ENCODE results near the gene CCDC9B.
A peak's percentile ranks its signal among the peaks of the same experiment; 100 is the strongest.

DNA sequence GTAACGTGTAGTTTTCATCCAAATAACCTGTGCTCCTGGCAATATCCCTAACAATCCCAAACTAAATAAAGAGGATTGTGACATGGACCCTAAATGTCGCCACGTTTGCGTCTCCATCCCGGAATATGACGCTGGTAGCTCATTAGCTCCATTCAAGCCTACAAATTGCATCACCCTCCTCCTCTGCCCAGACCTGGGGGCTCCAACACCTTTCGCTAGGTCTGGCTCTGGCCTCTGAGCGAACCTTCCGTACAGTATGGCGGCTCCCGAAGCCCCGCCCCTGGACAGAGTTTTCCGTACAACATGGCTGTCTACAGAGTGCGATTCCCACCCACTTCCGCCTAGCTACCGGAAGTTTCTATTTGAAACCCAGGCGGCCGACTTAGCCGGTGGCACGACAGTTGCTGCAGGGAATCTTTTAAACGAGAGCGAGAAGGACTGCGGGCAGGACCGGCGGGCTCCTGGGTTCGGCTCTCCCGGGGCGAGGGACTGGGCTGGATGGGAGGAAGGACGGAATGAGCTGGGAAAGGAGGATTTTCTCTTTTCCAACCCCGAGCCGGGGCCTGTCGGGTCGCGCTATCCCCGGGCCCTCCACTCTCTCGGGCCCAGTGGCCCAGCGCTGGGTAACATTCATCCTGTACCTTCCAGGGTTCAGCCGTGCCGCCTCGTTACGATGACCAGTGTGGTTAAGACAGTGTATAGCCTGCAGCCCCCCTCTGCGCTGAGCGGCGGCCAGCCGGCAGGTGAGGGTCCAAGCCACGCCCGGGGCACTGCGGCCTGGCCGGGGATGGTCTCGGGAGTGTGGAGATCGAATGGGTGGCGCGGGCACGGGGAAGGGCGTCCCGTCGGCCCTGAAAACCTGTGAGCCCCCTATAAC is 42.1 kb upstream of the CCDC9B start, which contains the start of gene KNSTRN:
- TF ChIP-seq, protein P1, sequence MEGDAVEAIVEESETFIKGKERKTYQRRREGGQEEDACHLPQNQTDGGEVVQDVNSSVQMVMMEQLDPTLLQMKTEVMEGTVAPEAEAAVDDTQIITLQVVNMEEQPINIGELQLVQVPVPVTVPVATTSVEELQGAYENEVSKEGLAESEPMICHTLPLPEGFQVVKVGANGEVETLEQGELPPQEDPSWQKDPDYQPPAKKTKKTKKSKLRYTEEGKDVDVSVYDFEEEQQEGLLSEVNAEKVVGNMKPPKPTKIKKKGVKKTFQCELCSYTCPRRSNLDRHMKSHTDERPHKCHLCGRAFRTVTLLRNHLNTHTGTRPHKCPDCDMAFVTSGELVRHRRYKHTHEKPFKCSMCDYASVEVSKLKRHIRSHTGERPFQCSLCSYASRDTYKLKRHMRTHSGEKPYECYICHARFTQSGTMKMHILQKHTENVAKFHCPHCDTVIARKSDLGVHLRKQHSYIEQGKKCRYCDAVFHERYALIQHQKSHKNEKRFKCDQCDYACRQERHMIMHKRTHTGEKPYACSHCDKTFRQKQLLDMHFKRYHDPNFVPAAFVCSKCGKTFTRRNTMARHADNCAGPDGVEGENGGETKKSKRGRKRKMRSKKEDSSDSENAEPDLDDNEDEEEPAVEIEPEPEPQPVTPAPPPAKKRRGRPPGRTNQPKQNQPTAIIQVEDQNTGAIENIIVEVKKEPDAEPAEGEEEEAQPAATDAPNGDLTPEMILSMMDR (IDR thresholded peaks at IDR 0.05): peak in 1 of 6 experiments; percentile 14
- peak in 1 of 4 donors; percentile 39 for TF ChIP-seq POLR2A (IDR thresholded peaks at IDR 0.05)

All from esophagus squamous epithelium (tissue), 4 donors.